Stimulated activated CD4-positive, alpha-beta T cell treated with anti-CD3 and anti-CD28 coated beads, Interleukin-1b, Interleukin-23, amount 100 ng/mL, for 4 hours (primary cell): Measurements from ENCODE around the gene ZCCHC14.
"Not testable (repeated sequence)": the region's sequence is repeated elsewhere in the genome, so short reads cannot be mapped to it uniquely, and the experiment has no call there.

Source experiments
- DNase-seq, 2 donors: peaks; one replicate each; pipeline ENCODE4 v3.0.0-alpha.2; 2020; ENCODE audit warnings: low read depth in 2 of 2

The ZCCHC14 gene

GRCh38 chr16:87410530-87410929 is 82.3 kb downstream of the ZCCHC14 start:
- DNase-seq: no peak

DNA sequence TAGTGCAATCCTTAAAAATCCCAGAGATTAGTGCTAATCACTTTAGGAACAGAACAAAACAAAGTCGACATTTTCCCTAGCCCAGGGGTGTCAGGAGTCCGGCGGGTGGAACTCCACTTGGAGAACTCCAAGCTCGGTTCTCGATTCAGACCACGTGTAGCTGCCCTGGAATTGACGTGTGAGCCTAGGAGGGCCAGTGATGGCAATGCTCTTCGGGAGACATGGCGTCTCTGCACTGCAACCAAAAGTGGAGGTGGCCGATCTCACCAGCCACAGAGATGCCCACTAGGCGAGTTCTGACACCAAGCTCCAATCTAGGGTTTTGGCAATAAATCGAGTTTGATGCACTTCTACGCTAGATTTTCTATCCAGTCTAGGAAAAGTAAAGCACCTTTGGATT is 83.0 kb downstream of the ZCCHC14 start:
- no peak for DNase-seq

DNA sequence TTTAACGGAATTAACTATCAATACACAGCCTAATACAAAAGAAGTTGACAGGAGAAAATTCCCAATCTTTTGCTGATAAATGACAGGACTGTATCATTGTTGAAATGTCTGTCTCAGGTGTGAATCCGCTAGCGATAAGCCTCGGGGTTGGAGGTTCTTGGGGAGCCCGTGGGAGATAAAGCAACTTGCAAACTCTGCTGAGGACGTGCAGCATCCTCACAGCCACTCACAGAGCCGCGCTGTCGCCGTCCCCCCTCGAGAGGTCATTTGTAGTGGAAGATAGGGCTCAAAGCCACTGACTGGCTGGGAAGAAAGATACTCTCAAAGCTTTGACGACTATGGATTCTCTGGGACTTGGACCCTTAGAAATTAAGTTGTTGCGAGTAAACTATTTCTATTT is 83.7 kb downstream of the ZCCHC14 start:
- DNase-seq: no peak

GRCh38 chr16:87407511-87408112 is 85.2 kb downstream of the ZCCHC14 start:
- DNase-seq: no peak

- no peak for DNase-seq
These were observed 86.2 kb downstream of the ZCCHC14 start for GRCh38 chr16:87406495-87407088.

- DNase-seq: no peak
These were observed 87.8 kb downstream of the ZCCHC14 start for GRCh38 chr16:87404764-87405625.

- no peak for DNase-seq
These were observed 97.5 kb downstream of the ZCCHC14 start for GRCh38 chr16:87395181-87395842.

- no peak for DNase-seq
These were observed 99.2 kb downstream of the ZCCHC14 start for GRCh38 chr16:87393680-87394055.

DNA sequence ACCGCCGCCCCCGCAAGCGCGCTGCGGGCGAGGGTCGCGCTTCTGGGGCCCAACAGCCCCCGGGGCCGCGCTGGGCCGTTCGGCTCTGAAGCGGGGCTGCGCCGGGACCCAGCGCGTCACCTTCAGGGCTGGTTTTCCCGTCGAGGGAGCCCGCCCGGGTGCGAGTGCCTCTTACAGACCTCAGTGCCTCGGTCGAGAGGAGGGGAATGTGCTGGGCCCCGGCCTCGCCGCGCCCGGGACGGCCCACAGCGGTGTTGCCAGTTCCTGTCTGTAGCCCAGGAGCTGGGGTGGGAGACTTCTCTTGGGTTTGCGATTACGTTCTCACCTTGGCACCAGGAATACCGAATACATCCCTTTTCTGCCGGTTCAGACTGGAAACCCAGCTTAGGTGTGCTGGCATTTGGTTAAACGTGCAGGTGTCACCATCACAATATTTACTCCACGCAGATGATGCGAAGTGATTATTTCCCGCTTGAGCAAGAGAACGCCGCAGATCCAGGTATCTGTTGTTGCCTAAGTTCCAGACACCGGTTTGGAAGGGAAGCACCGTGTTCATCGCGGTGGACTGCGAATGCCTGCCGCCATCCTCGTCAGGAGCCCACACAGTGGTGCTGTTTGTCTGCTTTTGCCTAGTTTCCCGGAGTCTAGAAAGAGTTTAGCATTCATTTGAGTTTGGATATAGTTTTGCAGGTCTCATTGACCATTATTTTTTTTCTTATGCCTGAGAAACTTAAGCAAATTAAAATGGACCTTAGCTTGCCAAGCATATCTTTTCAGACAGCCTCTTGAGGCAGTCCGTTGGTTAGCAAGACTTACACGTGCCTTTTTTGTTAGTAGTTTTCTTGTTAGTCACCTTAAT is 99.8 kb downstream of the ZCCHC14 start:
- DNase-seq: peak in 1 of 2 donors; percentile 26

DNA sequence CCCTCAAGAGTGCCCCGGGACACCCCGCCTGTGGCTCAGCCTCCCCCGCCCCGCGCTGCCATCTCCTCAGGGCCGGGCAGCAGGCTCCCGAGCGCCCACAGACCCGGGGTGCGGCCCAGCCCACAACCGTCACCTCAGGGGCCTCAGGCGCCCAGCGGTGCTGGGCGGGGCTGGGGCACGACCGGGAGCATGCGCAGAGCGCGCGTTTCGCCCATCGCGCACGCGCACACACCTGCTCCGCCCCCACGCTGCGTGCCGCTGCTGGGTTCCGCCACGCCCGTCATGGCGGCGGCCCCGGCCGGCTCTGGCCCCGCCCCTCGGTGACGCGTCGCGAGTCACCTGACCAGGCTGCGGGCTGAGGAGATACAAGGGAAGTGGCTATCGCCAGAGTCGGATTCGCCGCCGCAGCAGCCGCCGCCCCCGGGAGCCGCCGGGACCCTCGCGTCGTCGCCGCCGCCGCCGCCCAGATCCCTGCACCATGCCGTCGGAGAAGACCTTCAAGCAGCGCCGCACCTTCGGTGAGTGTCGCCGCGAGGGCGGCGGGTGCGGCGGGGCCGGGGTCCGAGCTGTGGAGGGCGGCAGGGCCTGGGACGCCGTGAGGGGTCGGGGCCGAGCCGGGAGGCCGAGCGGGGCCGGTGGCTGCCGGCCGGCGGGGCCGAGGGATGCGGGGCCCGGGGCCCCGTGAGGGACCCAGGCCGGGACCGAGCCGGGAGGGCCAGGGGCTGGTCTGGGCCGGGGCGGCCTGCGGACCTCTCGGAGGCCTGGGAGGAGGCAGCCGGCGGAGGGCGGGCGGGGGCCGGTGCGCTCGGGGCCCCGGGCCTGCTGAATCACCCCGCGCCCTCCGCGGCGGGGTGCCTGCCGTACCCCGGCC is 100.6 kb downstream of the ZCCHC14 start, which contains the start of gene MAP1LC3B:
Gene MAP1LC3B, plus strand, starts transcription at position 387 of the 871 bp plus-strand sequence. Its CDS starts 92 bp downstream, at position 479.
- peak; percentile 98 for DNase-seq

DNA sequence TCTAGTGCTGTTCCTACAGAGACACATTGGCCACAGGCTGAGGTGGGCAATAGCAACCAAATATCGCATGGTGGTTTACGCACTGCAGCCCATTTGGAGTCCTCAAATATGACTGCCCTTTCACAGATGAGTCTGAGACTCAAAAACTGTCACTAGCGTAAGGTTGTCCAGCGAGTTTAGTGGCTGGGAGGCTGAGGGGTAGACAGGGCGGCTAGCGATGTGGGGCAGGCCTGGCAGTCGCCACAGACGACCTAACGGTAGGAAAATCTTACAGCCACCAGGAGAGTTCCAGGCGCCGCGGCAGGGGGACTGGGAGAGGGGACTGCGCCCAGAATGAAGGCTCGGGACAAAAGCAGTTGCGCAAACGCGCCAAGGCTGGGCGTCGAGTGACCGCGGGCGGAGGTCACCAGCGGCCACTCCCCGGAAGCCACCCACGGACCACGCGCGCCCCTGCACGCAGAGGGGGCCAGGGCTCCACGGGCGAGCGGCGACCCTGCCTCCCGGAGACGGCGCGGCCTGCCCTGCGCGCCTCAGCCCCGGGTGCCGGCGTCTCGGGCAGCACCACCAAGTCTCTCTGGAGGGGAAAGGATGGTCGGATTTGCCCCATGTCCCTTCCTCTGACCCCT is 101.4 kb downstream of the ZCCHC14 start:
- no peak for DNase-seq

DNA sequence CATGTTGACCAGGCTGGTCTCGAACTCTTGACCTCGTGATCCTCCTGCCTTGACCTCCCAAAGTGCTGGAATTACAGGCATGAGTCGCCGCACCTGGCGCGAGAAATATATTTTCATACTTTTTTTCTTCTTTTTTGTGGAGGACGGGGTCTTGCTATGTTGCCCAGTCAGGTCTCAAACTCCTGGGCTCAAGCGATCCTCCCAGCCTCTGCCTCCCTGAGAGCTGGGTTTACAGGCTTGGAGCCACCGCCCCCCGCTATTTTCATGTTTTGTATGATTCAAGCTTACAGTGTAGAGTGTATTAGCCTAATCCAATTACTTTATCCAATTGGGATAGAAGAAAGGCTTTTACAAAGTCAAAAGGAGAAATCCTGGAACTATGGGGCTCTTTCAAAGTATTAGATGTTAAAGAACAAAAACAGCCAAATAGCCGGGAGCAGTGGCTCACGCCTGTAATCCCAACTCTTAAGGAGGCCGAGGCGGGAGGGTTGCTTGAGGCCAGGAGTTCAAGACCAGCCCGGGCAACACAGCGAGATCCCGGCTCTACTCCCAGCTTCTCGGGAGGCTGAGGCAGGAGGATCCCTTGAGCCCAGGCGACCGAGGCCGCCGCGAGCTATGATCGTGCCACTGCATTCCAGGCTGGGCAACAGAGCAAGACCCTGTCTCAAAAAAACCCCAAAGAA is 102.0 kb downstream of the ZCCHC14 start:
- no peak for DNase-seq

GRCh38 chr16:87389914-87390313 is 102.9 kb downstream of the ZCCHC14 start:
- not testable (repeated sequence) for DNase-seq

GRCh38 chr16:87389245-87389644 is 103.6 kb downstream of the ZCCHC14 start:
- DNase-seq: no peak

DNA sequence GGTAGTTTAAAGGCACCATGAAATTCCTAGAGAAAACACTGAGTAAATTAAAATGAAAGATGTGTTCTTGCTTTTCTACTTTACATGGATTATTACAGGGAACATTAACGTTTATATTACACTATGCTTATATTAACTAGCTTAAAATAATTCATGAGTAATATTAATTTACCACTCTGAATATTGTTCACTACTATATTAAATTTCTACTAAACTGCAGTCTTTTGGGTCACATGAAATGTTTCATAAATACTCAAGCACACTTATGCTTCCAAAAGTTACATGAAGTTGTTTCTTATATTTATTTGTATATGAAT is 104.0 kb downstream of the ZCCHC14 start:
- DNase-seq: no peak

- peak; percentile 59 to 76 for DNase-seq
These were observed 104.6 kb downstream of the ZCCHC14 start for GRCh38 chr16:87387942-87388817.

DNA sequence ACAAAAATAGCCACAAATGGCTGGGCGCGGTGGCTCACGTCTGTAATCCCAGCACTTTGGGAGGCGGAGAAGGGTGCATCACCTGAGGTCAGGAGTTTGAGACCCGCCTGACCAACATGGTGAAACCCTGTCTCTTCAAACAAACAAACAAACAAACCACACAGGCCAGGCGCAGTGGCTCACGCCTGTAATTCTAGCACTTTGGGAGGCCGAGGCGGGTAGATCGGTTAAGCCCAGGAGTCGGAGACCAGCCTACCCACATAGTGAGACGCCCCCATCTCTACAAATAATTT is 108.0 kb downstream of the ZCCHC14 start:
- DNase-seq: not testable (repeated sequence)

GRCh38 chr16:87384162-87384874 is 108.5 kb downstream of the ZCCHC14 start:
- no peak for DNase-seq
